ENCODE measurements around the gene ADAMTS14.

ADAMTS14 gene

GRCh38 chr10:70773461-70773860, 101.2 kb downstream of the ADAMTS14 start:
- no peak for TF ChIP-seq CTCF (IDR thresholded peaks at IDR 0.05; ENCODE audit: low read depth, low read length, missing control alignments)
- DNase-seq (ENCODE audit: low read depth), result no peak
- in situ Hi-C loops (cut with HindIII; ENCODE audit: low sequenced_read_pairs), result loop anchor here (25.0 kb wide), 1 partner anchor 311 kb away; no protein-coding TSS in a partner anchor
- H3K4me3 ChIP-seq (ENCODE audit: low read depth, low read length), result no peak overlapping the region

DNA sequence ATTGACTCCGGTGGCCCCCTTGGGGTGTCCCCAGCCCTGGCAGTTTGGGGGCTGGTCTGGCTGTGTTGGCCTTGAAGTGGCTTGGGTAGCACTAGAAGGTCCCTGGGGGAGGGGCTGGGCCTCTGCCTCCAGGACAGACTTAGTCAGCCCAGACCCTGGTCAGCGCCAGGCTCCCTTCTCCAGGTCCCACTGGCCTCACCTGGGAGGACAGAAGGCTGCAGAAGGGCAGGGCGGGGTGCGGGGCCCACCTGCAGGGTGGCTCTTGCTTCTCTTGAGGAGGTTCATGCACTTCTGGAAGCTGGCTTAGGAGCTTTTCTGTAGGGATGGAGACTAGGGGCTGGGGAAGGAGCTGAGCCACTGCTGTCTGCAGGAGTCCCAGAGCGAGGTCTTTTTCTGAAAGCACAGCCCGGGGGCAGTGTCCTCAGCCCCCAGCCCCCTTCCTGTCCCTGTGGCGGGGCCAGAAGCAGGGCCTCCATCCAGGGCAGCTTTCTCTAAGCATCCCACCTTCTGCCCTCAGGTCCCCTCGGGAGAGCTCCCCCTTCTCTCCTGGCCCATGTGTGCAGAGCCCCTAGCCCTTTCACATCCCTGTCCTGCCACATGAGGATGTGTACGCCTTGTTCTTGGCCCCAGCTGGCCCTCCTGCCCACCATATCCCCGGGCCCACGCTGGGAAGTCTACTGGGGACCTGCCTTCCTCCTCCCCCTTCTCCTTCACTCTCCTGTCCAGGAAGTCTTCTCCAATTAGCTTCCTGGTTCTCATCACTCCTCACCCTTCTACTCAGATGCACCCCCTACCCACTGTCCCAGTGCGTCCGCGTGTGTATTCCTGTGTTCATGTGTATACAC, 101.9 kb downstream of the ADAMTS14 start:
- in situ Hi-C loops (cut with HindIII; ENCODE audit: low sequenced_read_pairs), result loop anchor here (25.0 kb wide), 1 partner anchor 312 kb away; no protein-coding TSS in a partner anchor
- H3K4me3 ChIP-seq (ENCODE audit: low read depth, low read length), result no peak overlapping the region
- TF ChIP-seq CTCF (IDR thresholded peaks at IDR 0.05; ENCODE audit: low read depth, low read length, missing control alignments), result no peak
- DNase-seq (ENCODE audit: low read depth), result no peak

DNA sequence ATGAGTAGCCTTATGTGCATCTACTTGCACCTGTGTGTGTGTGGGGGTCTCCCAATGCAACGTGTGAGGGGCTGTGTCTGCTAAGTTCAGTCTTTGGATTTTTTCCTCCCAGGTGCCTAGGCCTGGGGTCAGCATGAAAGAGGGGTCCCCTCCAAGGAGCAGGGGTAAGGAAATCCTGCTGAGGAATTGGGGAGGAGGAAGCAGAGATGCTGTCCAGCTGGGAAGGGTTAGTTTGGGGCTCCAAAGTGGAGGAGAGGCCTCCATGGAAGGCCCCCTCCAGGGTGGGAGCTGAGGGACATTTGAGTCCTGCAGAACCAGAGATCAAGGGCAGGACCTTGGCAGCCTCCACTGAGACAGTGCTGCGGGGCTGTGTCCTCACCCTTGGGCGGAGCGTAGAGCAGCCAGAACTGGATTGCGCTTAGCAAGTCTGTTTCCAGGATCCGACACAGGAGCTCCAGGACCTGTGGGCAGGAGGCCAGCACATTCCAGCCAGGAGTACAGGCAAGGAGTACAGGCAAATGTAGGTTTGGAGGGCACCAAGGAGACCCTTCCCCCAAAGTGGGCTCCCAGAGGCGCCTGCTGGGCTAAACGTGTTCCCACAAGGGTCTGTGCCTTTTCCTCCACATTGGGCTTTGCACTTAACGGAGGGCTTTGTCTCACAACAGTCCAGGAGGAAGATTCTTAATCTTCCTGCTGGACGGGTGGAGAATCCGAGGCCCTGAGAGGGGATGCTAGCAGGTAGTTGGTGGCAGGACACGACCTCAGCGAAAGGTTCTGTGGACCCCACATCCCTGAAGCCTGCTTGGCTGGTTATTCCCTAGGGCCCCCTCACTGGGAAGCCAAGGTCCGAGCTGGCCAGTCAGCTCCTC, 102.7 kb downstream of the ADAMTS14 start:
- no peak overlapping the region for H3K4me3 ChIP-seq (ENCODE audit: low read depth, low read length)
- TF ChIP-seq CTCF (IDR thresholded peaks at IDR 0.05; ENCODE audit: low read depth, low read length, missing control alignments), result no peak
- no peak for DNase-seq (ENCODE audit: low read depth)
- in situ Hi-C loops (cut with HindIII; ENCODE audit: low sequenced_read_pairs), result loop anchor here (25.0 kb wide), 1 partner anchor 313 kb away; no protein-coding TSS in a partner anchor

GRCh38 chr10:70775679-70776454, 103.6 kb downstream of the ADAMTS14 start:
- H3K4me3 ChIP-seq (ENCODE audit: low read depth, low read length), result no peak overlapping the region
- TF ChIP-seq CTCF (IDR thresholded peaks at IDR 0.05; ENCODE audit: low read depth, low read length, missing control alignments), result no peak
- DNase-seq (ENCODE audit: low read depth), result no peak
- in situ Hi-C loops (cut with HindIII; ENCODE audit: low sequenced_read_pairs), result no loop called here

DNA sequence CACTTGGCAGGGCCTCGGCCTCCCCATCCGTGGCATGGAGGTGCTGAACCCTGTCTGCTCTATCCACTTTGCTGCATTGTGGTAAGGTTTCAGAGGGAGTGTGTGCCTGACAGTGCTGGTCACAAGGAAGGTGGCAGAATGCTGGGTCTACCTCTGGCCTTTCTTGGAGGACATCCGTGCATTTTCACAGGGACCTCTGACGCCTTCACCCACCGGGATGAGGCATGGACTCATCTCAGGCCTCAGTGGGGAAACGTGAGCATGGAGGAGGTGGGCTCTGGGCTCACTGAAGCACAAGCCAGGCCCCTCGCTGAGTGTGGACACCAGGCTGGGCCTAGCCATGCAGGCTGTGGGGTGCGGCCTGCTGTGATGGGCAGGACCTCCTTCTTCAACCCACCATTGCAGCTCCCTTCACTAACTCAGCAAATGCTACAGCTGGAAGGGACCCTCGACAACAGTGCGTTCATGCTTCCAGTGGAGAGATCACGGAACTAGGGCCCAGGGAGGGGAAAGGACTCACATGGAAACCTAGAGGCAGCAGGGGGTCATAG, 104.2 kb downstream of the ADAMTS14 start:
- no peak overlapping the region for H3K4me3 ChIP-seq (ENCODE audit: low read depth, low read length)
- no peak for DNase-seq (ENCODE audit: low read depth)
- in situ Hi-C loops (cut with HindIII; ENCODE audit: low sequenced_read_pairs), result no loop called here
- no peak for TF ChIP-seq CTCF (IDR thresholded peaks at IDR 0.05; ENCODE audit: low read depth, low read length, missing control alignments)
